WERI-Rb-1 (cell line): Measurements from ENCODE around the gene ZC3HAV1.
"Not testable (repeated sequence)": the region's sequence is repeated elsewhere in the genome, so short reads cannot be mapped to it uniquely, and the experiment has no call there.

Experiments used
- DNase-seq: peaks from one replicate; pipeline ENCODE4 v3.0.0-alpha.2; 2020
- H3K27ac ChIP-seq: fragments of 250-450 bp; sonication (Bioruptor Pico); 2 replicates; pipeline ENCODE4 v1.5.1; 2020; ENCODE audit warnings: mild to moderate bottlenecking, moderate library complexity
- H3K27me3 ChIP-seq: fragments of 250-450 bp; sonication (Bioruptor Pico); 2 replicates; pipeline ENCODE4 v1.5.1; 2021; ENCODE audit warnings: mild to moderate bottlenecking, low read depth, moderate library complexity; ENCODE audit not compliant: insufficient read depth, severe bottlenecking
- H3K36me3 ChIP-seq: fragments of 250-450 bp; sonication (Bioruptor Pico); 2 replicates; pipeline ENCODE4 v1.5.1; 2020; ENCODE audit warnings: mild to moderate bottlenecking, moderate library complexity
- H3K4me3 ChIP-seq: 2 replicates; pipeline ENCODE4 v1.5.1; 2011; ENCODE audit warnings: low read depth, mild to moderate bottlenecking, control low read depth, low read length
- H3K9me3 ChIP-seq: fragments of 250-450 bp; sonication (Bioruptor Pico); 2 replicates; pipeline ENCODE4 v1.5.1; 2021; ENCODE audit warnings: mild to moderate bottlenecking, moderate library complexity; ENCODE audit not compliant: severe bottlenecking
- TF ChIP-seq, protein P1 (sequence below): IDR thresholded peaks from 2 replicates; pipeline ENCODE4 v1.5.1; 2011; ENCODE audit warnings: low read depth, mild to moderate bottlenecking, control low read depth, inconsistent platforms, low read length

Gene ZC3HAV1

GRCh38 chr7:139132887-139133286 lies 23.4 kb upstream of the ZC3HAV1 start:
- no peak for DNase-seq
- H3K36me3 ChIP-seq: peaks cover 1% of the 10 kb centered on the region; the same call in 1 of the 2 replicates
- H3K4me3 ChIP-seq: peak overlapping the region; percentile 46
- H3K27ac ChIP-seq: peak overlapping the region; percentile 1; the same call in 1 of the 2 replicates
- TF ChIP-seq, protein P1, sequence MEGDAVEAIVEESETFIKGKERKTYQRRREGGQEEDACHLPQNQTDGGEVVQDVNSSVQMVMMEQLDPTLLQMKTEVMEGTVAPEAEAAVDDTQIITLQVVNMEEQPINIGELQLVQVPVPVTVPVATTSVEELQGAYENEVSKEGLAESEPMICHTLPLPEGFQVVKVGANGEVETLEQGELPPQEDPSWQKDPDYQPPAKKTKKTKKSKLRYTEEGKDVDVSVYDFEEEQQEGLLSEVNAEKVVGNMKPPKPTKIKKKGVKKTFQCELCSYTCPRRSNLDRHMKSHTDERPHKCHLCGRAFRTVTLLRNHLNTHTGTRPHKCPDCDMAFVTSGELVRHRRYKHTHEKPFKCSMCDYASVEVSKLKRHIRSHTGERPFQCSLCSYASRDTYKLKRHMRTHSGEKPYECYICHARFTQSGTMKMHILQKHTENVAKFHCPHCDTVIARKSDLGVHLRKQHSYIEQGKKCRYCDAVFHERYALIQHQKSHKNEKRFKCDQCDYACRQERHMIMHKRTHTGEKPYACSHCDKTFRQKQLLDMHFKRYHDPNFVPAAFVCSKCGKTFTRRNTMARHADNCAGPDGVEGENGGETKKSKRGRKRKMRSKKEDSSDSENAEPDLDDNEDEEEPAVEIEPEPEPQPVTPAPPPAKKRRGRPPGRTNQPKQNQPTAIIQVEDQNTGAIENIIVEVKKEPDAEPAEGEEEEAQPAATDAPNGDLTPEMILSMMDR: no peak
- no peaks in the 10 kb centered on the region for H3K9me3 ChIP-seq
- no peaks in the 10 kb centered on the region for H3K27me3 ChIP-seq

GRCh38 chr7:139131601-139132041 lies 22.1 kb upstream of the ZC3HAV1 start:
- H3K9me3 ChIP-seq: no peaks in the 10 kb centered on the region
- no peak for DNase-seq
- H3K36me3 ChIP-seq: no peaks in the 10 kb centered on the region
- TF ChIP-seq, protein P1: no peak
- no peaks in the 10 kb centered on the region for H3K27me3 ChIP-seq
- no peak overlapping the region for H3K4me3 ChIP-seq
- H3K27ac ChIP-seq: no peak overlapping the region

DNA sequence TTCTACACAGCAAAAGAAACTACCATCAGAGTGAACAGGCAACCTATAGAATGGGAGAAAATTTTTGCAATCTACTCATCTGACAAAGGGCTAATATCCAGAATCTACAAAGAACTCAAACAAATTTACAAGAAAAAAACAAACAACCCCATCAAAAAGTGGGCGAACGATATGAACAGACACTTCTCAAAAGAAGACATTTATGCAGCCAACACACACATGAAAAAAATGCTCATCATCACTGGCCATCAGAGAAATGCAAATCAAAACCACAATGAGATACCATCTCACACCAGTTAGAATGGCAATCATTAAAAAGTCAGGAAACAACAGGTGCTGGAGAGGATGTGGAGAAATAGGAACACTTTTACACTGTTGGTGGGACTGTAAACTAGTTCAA lies 20.3 kb upstream of the ZC3HAV1 start:
- not testable (repeated sequence) for H3K9me3 ChIP-seq, DNase-seq, H3K27me3 ChIP-seq, H3K27ac ChIP-seq, H3K4me3 ChIP-seq, H3K36me3 ChIP-seq

DNA sequence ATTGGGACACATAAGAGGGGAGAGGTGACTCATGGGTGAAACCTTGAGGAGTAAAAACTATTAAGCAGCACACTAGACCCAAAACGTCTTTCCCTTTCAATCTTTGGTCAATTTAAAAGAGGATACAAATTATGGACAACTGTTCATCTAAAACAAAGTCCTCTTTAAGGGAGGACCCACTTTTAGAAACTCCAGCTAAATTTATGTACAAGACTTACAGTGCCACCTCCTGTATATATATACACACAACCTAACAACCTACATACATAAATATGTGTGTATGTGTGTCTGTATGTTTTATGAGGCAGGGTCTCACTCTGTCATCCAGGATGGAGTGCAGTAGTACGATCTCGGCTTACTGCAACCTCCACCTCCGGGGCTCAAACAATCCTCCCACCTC lies 18.1 kb upstream of the ZC3HAV1 start:
- Histone ChIP-seq H3K9me3 (no peaks in the 10 kb centered on the region), H3K4me3 (no peak overlapping the region), H3K27me3 (no peaks in the 10 kb centered on the region), H3K27ac (no peak overlapping the region), H3K36me3 (no peaks in the 10 kb centered on the region)
- DNase-seq: no peak
- TF ChIP-seq, protein P1: no peak

GRCh38 chr7:139125657-139126056 lies 16.1 kb upstream of the ZC3HAV1 start:
- Histone ChIP-seq H3K27ac (no peak overlapping the region), H3K27me3 (no peaks in the 10 kb centered on the region), H3K4me3 (no peak overlapping the region), H3K9me3 (no peaks in the 10 kb centered on the region), H3K36me3 (no peaks in the 10 kb centered on the region)
- TF ChIP-seq, protein P1: no peak
- DNase-seq: no peak

DNA sequence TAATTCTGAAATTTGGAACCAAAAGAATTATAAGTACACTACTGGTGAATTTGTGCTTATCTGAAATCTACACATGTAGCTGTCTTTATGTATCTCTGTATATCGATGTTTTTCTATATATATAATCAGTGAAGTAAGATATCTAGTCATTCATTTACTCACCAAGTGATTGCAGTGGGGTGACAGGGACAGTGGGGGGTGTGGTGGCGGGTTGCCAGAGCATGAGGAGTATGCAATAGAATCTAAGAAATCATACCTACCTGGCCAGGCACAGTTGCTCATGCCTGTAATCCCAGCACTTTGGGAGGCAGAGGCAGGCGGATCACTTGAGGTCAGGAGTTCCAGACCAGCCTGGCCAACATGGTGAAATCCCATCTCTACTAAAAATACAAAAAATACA lies 15.5 kb upstream of the ZC3HAV1 start:
- H3K36me3 ChIP-seq, H3K27me3 ChIP-seq, H3K27ac ChIP-seq, H3K9me3 ChIP-seq, H3K4me3 ChIP-seq, DNase-seq: not testable (repeated sequence)

DNA sequence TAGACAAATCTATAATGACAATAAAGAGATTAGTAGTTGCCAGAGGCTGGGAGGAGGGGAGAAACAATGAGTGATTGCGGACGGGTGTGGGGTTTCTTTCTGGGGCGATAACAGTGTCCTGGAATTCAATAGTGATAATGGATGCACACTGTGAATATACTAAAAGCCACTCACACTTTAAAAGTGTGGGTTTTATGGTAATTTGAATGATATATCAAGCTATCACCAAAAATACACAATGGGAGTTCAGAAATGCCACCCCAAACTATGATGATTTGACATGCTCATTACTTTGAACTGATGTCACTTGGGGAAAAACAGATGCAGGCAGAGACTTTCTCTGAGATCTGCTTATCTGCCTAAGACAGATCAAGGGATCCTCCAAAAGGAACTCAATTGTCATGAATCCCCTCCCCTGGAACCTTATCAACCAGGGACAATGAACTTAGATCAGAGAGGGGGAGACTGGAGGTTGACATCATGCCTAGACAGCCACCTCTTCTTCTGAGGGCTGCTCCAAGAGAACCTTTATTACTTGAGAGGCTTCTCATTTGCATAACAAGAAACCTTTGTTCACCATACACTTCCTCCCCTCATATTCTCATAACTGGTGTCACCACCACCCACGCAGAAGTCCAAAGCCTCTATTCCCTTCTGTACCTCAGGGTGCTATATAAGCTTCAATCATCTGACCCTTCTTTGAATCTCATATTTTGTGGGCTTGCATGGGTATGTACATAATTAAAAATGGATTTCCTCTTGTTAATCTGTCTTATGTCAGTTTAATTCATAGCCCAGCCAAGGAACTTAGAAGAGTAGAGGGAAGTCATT lies 14.8 kb upstream of the ZC3HAV1 start:
- no peak for DNase-seq
- Histone ChIP-seq H3K36me3 (no peaks in the 10 kb centered on the region), H3K27me3 (no peaks in the 10 kb centered on the region), H3K4me3 (no peak overlapping the region), H3K9me3 (no peaks in the 10 kb centered on the region), H3K27ac (no peak overlapping the region)
- TF ChIP-seq, protein P1: no peak
